HG03439 (cell line): ENCODE results near the gene CD247.

ENCODE experiments used
- ATAC-seq: cut with Tn5 transposase; IDR thresholded peaks from one replicate; pipeline ENCODE4 v1.9.1; 2021; ENCODE audit warnings: mild to moderate bottlenecking, moderate library complexity; ENCODE audit not compliant: unreplicated experiment

Gene CD247

DNA sequence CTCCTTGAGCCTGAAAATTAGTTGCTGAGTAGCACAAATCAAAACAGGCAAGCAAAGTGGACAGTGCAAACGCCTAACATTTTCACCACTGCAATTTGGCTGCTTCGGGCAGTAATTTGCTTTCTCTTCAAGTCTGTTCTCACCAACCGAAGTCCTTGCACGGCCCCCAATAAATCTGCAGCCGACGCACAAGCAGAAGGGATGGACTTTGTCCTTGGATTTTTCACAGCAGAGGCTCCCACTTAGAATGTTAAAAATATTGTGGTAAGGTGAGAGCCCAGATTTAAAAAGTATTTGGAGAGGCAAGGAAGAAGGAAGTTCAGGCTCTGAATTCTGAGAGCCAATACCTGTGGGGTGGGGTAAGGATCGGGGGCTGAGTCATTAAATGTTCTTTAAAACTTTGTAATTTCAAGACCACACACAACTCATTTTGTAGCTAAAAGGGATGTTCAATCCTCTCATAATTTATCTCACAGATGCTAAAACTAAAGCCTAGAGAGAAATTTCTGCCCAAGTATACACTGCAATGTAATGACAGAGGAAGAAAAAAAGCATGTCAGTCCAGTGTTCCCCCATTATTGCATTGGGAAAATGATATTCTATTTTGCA lies 6.2 kb downstream of the CD247 start:
- ATAC-seq = no peak

DNA sequence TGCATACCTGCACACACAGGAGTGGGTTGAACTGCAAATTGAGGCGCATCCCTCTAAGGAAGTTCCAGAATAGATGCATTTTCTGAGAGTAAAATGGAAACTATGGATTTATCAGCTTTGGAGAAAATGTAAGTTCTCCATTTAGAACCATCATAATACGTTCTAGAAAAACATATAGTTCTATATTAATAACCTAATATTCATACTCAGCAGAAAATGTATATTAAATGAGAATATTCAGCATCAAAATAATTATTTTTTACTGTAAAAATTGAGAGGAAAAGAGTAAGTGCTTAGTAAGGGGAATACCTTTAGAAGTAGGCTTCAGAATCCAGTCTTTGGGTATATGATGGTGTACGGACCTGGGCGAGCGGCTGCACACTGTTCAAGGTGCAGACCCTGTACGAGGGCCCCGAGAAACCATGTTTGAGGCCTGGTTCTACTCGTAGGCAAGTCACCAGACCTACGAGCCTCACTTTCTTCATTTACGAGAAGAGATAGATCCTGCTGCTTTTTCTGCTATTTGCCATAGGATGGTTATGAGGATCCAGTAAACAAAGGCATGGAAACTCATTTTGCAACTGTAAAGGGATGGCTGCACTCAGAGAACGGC lies 6.8 kb downstream of the CD247 start:
- no peak for ATAC-seq

DNA sequence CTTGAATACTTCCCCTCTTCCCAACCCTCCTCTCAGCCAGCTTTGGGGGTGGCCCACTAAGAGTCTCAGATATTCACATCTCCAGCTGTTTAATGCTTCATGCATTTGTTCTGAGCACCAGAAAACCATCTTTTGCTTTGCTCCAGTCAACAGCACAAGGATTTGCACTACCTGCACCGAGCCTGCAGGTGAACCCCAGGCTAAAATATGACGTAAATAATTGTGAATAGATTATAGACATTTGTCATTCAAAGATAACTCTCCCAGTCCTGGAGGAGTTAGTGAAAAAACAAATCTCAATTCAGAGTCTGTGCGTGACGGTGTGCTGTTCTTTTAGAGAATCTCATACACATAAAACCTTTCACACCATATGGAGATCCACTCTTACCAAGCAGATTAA lies 7.4 kb downstream of the CD247 start:
- ATAC-seq = no peak

DNA sequence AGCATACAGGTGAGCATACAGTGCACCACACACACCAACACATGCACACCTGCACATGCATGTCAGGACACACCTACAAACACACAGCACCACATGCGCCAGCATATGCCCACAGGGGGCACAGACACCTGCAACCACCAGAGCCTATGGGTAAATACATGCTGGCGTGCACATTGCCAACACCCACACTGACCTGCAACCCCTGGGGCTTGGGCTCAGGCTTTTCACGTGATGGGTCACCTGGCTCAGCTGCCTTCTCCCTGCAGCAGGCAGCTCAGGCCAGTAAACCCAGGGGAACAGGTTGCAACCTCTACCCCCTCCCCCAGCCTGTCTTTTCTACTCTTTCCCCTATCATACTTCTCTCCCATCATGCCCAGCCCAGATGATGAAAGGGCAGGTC lies 8.1 kb downstream of the CD247 start:
- no peak for ATAC-seq

DNA sequence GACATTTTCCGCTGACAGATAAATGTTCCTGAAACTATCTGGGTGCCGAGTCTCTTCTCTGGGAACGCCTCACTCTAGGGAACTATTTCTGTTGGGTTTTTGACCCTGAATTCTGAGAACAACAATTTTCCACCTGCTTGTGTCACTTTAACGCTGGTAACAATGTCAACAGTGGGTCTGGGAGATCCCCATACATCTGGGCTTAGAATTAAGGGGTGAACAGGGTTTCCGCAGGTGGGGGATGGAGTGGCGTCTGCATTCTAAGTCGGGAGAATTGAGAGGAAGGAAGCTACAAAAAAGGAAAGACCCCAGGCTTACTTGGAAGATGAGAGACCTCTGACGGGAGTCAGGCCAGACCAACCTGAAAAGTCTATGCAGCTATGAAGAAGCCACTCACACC lies 8.7 kb downstream of the CD247 start:
- ATAC-seq = no peak

DNA sequence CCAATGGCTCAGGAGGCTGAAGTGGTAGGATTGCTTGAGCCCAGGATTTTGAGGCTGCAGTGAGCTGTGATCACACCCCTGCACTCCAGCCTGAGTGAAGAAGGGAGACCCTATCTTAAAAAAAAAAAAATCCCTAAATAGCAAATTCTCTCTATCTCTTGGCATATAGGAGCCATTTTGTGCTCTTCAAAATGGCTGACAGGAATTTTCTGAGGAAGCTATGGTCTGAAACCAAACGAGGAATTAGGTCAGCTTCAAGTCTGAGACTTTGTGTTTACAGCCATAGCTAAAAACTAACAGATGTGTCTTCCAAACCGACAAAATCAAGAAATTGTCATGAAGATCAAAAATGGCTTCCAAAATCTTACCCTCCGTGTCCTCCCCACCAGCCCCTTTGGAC lies 10.6 kb downstream of the CD247 start:
- ATAC-seq = no peak

DNA sequence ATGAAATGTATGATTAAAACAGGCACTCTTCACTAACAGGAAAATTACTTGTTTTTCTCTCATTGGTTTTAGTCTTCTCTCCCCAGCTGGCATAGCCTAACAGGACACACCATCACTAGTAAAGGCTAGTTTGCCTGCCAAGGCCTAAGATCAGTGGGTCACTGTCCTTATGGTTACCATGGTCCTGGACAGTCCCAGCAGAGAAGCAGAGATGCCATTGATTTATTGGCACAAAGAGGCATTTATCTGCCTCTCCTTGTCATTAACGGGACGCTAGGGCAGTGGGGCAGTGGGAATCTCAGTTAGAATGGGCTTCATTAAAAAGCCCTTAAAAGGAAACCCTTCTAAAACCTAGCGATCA lies 13.9 kb downstream of the CD247 start:
- ATAC-seq = no peak

DNA sequence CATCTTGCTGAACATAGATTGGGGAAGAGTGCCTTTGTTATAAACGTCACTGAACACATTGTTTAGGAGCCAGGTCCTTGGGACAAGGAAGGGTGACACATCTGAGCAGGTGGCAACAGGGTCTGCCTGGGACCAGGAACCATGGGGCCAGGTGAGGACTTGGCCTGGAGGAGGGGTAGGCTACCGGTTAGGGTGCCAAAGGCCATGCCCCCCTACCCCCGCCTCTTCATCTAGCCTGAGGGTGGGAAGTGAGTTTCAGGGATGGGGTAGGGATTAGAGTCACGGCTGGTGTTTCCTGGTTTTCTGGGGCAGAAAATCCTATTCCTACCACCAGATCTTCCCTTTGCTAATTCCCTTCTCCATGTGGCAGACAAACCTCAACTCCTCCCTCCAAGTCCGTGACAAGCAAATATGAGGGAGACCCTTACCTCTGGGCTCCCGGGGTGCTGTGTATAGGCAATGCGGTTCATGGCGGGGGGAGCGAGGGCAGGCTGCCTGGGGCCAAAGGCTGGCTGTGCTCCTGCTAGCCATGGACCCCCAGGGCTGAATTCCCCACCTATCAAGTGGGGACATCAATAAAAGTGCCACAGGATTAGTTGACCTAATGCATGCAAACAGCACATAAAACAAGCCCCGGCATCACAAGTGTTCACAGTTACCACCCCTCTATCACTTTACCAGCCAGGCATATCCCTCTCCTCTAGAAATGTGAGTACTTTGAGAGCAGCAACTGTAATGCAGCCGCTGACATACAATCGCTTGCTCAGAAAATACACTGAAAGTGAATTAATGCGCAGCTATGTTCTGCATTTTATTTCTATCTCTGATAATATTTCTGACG lies 14.5 kb downstream of the CD247 start:
- ATAC-seq = no peak

DNA sequence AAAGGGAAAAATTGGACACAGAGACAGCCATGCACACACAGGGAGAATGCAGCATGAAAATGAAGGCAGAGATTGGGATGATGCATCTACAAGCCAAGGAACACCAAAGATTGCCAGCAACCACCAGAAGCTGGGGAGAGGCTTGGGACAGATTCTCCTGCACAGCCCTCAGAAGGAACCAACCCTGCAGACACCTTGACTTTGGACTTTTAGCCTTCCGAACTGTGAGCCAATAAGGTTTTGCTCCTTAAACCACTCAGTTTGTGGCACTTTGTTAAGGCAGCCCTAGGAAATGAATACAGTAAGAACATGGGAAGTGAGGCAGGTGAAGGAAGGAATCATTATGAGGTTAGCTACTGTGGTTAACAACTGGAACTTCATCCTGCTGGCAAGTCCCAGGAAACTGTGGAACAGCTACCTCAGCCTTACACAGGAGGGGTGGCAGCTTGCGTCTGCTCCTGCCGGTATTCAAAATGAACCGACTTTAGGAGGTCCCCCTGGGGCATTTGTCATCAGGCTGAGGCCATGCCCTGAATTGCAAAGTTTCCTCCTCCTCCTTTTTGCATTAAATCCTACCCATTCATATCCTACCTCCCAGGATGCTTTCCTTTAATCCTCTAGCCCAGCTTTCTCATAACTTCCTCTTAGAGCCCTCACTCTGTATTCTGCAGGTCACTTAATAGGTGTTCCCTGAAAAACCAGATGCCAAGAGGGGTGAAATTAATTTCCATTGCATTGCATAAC lies 15.4 kb downstream of the CD247 start:
- no peak for ATAC-seq

DNA sequence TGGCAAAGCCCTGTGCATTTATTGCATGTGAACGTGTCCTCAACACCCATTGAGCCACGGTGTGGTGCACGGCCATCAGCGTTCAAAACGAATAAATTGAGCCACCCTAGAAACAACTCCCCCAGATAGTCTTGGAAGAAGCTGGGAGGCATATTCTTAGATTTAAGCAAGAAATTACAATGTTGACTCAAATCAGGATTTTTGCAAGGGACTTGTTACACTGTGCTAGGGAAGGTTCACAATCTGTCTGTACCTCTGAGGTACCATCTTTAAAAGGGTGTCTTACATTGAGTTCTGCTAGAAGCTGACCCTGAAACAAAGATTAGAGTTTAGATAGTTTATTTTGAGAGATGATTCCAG lies 16.2 kb downstream of the CD247 start:
- ATAC-seq = no peak

DNA sequence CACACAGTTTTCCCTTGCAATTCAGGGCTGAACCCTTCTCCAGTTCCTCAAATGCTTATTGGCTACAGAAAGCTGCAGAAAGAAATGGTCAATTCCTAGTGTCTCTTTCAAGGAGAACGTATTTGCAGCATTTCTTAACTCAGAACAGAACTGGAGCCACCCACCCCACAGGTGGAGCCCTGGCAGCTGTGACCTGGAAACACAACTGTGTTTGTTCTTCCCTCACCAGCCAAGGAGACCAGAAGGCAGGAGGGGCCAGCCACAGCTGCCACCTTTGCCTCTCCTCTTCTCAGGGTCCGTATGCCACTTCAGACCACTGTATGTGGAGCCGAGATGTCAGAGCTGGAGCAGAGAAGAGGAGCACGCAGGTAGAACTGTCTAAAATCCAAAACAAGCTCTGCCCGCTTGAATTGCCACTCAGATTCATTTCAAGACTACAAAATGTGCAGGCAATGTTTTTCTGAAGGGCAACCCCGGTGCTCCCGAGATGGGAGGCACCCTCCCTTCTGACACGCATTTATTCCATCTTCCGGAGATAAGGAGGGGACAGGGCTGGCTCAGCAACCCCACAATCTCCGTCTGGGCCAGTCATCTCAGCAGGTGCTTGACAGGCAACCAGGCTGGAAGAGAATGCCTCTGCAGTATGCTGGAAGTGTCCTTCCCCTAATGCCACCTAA lies 16.7 kb downstream of the CD247 start:
- ATAC-seq = no peak

DNA sequence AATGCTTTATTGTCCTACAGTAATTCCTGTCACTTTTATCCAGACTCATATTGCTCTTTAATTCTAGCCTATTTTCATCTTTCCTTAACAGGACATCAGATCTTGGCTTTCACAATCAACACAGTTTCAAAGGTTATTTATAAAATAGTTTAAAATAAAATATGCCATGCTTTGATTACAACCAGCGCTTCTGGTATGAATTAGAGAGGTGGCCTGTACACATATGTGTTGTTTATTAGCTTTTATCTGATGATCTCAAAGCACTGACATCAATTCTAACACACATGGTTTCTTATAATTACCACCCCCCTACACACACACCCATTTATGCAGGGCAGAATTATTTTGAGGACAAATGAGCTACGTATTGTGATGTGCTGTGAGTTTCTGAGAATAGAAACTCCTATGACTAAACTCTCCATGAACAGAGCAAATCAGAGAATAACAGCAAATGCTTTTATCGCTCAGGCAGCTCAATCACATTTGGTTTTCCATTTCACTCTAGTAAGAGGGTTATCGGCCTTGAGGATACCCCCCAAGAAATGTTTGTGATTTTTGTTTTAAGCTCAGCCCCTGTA lies 18.0 kb downstream of the CD247 start:
- ATAC-seq = no peak

DNA sequence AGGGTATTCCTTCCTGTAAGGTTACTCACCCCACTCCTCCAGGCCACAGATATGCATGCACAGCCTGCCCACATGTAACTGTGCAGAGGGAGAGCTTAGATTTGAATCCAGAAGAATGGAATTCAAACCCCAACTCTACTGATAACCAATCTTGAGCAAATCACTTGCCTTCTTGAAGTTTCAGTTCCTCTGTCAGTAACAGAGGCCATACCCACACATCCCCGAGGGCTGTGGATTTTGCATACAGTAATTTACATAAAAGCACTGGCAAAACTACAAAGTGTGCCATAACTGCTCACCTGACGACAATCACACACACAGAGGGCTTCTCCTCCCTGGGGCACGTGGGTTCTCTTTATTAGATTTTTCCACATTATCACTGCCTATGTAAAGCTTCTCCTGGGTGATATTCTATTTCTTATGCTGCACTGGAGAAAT lies 18.6 kb downstream of the CD247 start:
- peak; percentile 92 for ATAC-seq

DNA sequence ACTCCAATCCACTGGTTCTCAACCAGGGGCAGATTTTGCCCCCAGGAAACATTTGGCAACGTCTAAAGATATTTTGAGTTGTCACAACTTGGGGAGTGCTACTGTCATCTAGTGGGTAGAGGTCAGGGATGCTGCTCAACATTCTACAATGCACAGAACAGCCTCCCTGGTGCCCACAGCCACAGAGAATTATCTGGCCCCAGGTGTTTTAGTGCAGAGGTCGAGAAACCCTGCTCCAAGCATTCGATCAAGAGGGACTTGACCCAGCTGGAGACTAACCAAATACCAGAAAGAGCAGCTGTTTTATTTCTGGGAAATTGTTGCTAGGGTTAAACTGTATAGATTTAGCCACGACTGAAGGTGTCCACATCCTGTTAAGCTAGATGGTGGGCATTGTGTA lies 19.2 kb downstream of the CD247 start:
- no peak for ATAC-seq

DNA sequence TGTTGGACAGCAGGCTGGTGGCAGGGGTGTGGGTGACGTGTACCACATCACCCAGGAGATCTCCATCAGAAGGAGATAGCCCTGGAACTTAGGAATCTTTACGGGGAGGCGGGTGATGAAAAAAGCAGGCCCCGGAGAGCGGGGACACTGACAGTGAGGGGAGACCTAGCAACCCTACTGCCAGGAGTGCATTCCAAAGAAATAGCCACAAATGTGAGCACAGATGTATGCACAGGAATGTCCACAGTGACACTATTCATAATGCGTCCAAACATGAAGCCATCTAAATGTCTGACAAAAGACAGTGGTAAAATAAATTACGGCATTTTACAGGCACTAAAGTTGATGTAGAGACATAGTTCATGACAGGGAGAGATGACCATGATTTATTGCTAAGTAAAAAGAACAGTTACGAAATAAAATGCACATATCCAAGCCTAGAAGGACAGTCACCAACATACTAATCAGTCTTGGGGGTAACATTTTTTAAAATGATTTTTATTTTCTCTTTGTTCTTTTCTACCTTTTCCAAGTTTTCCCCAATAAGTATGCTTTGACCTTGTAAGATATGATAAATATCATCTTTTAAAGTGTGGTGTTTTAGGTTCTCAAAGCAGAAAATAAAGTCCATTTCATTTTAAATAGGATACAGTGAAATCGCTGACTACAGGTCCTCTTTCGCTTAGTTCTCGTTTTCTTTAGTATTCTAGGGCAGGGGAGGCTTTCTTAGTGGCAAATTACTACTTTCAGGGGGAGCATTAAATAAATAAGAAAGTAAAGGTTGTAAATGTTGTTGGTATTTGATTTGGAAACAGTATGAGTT lies 21.3 kb downstream of the CD247 start:
- no peak for ATAC-seq

DNA sequence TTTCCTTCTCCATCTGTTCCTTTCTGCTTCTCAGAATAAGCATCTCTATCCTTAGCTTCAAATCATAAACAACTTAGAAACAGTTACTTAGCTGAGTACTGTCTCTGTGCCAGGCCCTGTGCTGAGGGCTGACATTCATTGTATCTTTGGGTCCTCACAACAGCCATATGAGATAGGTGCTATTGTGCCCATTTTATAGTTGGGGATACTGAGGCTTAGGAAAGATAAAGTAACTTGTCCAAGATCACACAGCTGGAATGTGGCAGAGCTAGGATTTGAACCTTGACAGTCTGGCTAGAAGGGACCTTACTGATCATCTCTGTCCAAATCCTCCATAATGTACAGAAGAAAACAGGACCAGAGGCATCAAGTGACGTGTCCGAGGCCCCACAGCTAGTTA lies 25.0 kb downstream of the CD247 start:
- ATAC-seq = no peak

DNA sequence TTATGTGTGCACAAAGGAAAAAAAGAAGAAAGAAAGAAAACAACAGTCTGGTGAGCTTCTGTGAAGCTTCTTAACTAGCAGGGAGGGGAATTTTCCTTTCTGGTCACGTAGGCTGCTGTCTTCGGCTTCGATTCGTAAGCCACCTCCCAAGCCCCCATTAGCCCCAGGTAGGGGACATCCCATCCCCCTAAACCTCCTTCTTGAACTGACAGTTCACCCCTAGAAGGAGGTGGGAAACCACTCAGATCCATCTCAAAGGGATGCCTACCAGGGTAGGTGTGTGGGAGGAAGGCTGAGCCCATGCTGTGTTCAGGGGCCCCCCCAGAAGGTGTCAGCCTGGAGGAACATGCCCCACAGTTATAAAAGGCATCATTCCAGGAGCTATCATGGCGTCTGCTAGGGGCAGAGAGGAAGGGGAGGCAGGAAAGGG lies 25.8 kb downstream of the CD247 start:
- no peak for ATAC-seq

DNA sequence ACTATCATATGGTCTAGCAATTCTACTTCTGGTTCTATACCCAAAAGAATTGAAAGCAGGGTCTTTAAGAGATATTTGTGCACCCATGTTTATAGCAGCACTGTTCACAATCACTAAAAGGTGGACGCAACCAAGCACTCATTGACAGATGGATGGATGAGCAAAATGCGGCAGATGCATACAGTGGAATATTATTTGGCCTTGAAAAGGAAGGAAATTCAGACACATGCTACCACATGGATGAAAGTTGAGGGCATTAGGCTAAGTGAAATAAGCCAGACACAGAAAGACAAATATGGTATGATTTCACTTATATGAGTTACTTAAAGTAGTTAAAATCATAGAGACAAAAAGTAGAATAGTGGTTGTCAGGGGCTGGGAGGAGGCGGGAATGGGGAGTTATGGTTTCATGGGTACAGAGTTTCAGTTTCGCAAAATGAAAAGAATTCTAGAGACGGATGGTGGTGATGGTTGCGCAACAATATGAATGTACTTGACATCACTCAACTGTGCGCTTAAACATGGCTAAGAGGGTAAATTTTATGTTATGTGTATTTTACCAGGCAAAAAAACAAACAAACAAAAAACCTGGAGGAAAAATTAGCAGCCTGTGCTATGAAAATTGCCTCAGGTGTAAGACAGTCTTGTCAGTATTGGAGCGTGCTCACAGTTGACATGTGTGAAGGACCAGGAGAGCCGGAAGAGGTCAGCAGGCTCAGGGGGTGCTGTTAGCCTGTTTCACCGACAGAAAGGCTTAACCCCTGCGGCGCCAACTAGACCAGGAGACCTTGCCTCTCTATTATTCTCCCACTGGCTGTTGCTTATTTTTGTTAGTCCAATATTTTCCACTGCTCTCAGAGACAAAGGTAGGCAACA lies 26.5 kb downstream of the CD247 start:
- ATAC-seq = no peak

DNA sequence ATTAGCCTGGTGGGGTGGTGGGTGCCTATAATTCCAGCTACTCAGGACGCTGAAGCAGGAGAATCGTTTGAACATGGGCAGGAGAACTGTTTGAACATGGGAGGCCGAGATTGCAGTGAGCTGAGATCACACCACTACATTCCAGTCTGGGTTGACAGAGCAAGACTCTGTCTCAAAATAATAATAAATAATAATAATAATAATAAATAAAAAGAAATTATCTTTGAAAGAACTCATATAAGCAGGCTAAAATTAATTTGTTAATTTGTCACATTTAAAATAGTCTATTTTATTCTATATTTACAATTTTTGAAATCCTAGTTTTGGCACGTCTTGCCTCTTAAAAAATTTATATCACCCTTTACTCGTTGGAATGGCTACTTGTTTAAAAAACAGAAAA lies 27.6 kb downstream of the CD247 start:
- no peak for ATAC-seq
